IMR-90 (cell line): ENCODE results near the gene TBC1D1. TPM values are rescaled to one million over a fixed set of nuclear protein-coding genes. Genes with fewer than 3 reads are reported as not detected.
A peak's percentile ranks its signal among the peaks of the same experiment; 100 is the strongest.

Experiments
- ATAC-seq: fragments of 200-7000 bp; cut with Tn5 transposase; 2 replicates; pipeline ENCODE4 v1.9.1; 2020; ENCODE audit warnings: low read depth, mild to moderate bottlenecking, moderate library complexity
- BruUV-seq: library from RNA; stranded (reverse); fragments of 400-500 nt; replicated peaks from 2 replicates; lab custom pipeline; 2021; lab: Mats Ljungman, UMichigan
- CTCF ChIA-PET: fragments of 300-600 bp; formaldehyde crosslinking; extraction: SDS; loops from one replicate; lab custom pipeline; 2021; ENCODE audit warnings: antibody characterized with exemption; lab: Yijun Ruan, JAX
- POLR2A ChIA-PET: fragments of 300-600 bp; sonication (Branson Sonifier 250); formaldehyde crosslinking; loops from one replicate; lab custom pipeline; 2022; ENCODE audit warnings: antibody characterized with exemption; ENCODE audit not compliant: unreplicated experiment; lab: Charles Lee
- DNase-seq: peaks from one replicate; pipeline ENCODE4 v3.0.0; 2013
- H2AFZ ChIP-seq: replicated peaks from 2 replicates; pipeline ENCODE3; 2013; ENCODE audit warnings: low read length, mild to moderate bottlenecking; ENCODE audit not compliant: poor library complexity
- H2AK5ac ChIP-seq: 2 replicates; pipeline ENCODE4 v1.6.1; 2013; ENCODE audit warnings: low read depth, low read length, inconsistent platforms
- H2AK9ac ChIP-seq: replicated peaks from 2 replicates; pipeline ENCODE3; 2013; ENCODE audit warnings: mild to moderate bottlenecking, low read depth, low read length, moderate library complexity; ENCODE audit not compliant: poor library complexity
- H2BK120ac ChIP-seq: 2 replicates; pipeline ENCODE4 v1.6.1; 2013; ENCODE audit warnings: low read depth, low read length, inconsistent platforms
- H2BK15ac ChIP-seq: 3 replicates; pipeline ENCODE4 v1.6.1; 2013; ENCODE audit warnings: low read depth, low read length, inconsistent platforms
- H2BK20ac ChIP-seq: 2 replicates; pipeline ENCODE4 v1.6.1; 2013; ENCODE audit warnings: low read depth, mild to moderate bottlenecking, inconsistent platforms, low read length, moderate library complexity
- H2BK5ac ChIP-seq: 2 replicates; pipeline ENCODE4 v1.6.1; 2013; ENCODE audit warnings: mild to moderate bottlenecking, low read depth, low read length, inconsistent platforms; ENCODE audit not compliant: poor library complexity, severe bottlenecking
- H3K14ac ChIP-seq: replicated peaks from 2 replicates; pipeline ENCODE4 v1.6.1; 2013; ENCODE audit warnings: low read depth, low read length, inconsistent platforms
- H3K18ac ChIP-seq: 2 replicates; pipeline ENCODE4 v1.6.1; 2013; ENCODE audit warnings: low read depth, low read length, control low read depth
- H3K23ac ChIP-seq: 2 replicates; pipeline ENCODE4 v1.6.1; 2013; ENCODE audit warnings: low read depth, low read length, inconsistent platforms
- H3K27ac ChIP-seq: 2 replicates; pipeline ENCODE4 v1.5.1; 2013; ENCODE audit warnings: mild to moderate bottlenecking, control low read depth, low read length; ENCODE audit not compliant: insufficient read depth
- H3K27me3 ChIP-seq: 2 replicates; pipeline ENCODE4 v1.6.1; 2013; ENCODE audit warnings: low read length; ENCODE audit not compliant: control insufficient read depth, insufficient read depth
- H3K36me3 ChIP-seq: 2 replicates; pipeline ENCODE4 v1.6.1; 2013; ENCODE audit warnings: low read length, mixed read lengths; ENCODE audit not compliant: control insufficient read depth, insufficient read depth
- H3K4ac ChIP-seq: 2 replicates; pipeline ENCODE4 v1.6.1; 2013; ENCODE audit warnings: low read depth, low read length, inconsistent platforms
- H3K4me1 ChIP-seq: 2 replicates; pipeline ENCODE4 v1.6.1; 2013; ENCODE audit warnings: low read length, mixed read lengths; ENCODE audit not compliant: control insufficient read depth, insufficient read depth
- H3K4me2 ChIP-seq: 2 replicates; pipeline ENCODE4 v1.6.1; 2013; ENCODE audit warnings: low read depth, mild to moderate bottlenecking, control low read depth, low read length, moderate library complexity
- H3K4me3 ChIP-seq: 2 replicates; pipeline ENCODE4 v1.5.1; 2013; ENCODE audit warnings: low read depth, mild to moderate bottlenecking, control low read depth, low read length, moderate library complexity; ENCODE audit not compliant: insufficient read depth
- H3K56ac ChIP-seq: 2 replicates; pipeline ENCODE4 v1.6.1; 2013; ENCODE audit warnings: low read length, inconsistent platforms; ENCODE audit not compliant: insufficient read depth; ENCODE audit errors: extremely low read depth
- H3K79me1 ChIP-seq, 2 experiments: 2 replicates each; pipeline ENCODE4 v1.6.1; 2013; ENCODE audit warnings: low read length in 2 of 2, inconsistent platforms in 1 of 2, low read depth in 1 of 2
- H3K9ac ChIP-seq: 2 replicates; pipeline ENCODE4 v1.6.1; 2013; ENCODE audit warnings: low read depth, low read length, control low read depth
- H3K9me1 ChIP-seq: 2 replicates; pipeline ENCODE4 v1.6.1; 2013; ENCODE audit warnings: low read length, inconsistent platforms; ENCODE audit not compliant: insufficient read depth
- H3K9me3 ChIP-seq: 2 replicates; pipeline ENCODE4 v1.6.1; 2013; ENCODE audit warnings: low read length; ENCODE audit not compliant: control insufficient read depth, insufficient read depth
- H4K20me1 ChIP-seq: 2 replicates; pipeline ENCODE4 v1.6.1; 2013; ENCODE audit warnings: low read length, inconsistent platforms; ENCODE audit not compliant: insufficient read depth
- H4K5ac ChIP-seq: 2 replicates; pipeline ENCODE4 v1.6.1; 2013; ENCODE audit warnings: mild to moderate bottlenecking, low read depth, low read length, control low read depth
- H4K8ac ChIP-seq, 2 experiments: 2 replicates each; pipeline ENCODE4 v1.6.1; 2013; ENCODE audit warnings: low read depth in 2 of 2, low read length in 2 of 2, control low read depth in 1 of 2, inconsistent platforms in 1 of 2
- H4K91ac ChIP-seq: 2 replicates; pipeline ENCODE4 v1.6.1; 2013; ENCODE audit warnings: low read depth, low read length, inconsistent platforms; ENCODE audit not compliant: insufficient read depth
- CHD1 ChIP-seq: IDR thresholded peaks from 2 replicates; pipeline ENCODE4 v1.6.1; 2012; ENCODE audit warnings: low read depth, low read length, improper control_type of control experiment
- RCOR1 ChIP-seq: IDR thresholded peaks from 2 replicates; pipeline ENCODE4 v1.6.1; 2012; ENCODE audit warnings: mild to moderate bottlenecking, low read length, improper control_type of control experiment; ENCODE audit not compliant: insufficient replicate concordance
- SMC3 ChIP-seq: fragments of 150-350 bp; IDR thresholded peaks from 2 replicates; pipeline ENCODE4 v1.6.1; 2016; ENCODE audit warnings: low read depth, mild to moderate bottlenecking, antibody characterized with exemption, low read length, moderate library complexity
- WGBS, 2 experiments: methylation state at CpG; one replicate each; pipeline versions ENCODE4 v1.1.5 to v1.1.7; 2013; ENCODE audit warnings: missing lambda C conversion rate in 2 of 2; ENCODE audit not compliant: insufficient read length in 1 of 2; ENCODE audit errors: extremely low coverage in 2 of 2; 5-methylcytosine and 5-hydroxymethylcytosine counted together
- dilution Hi-C: fragments of 300-500 bp; cut with HindIII; formaldehyde crosslinking; loops from one replicate; pipeline ENCODE4 v1.14.3; 2018; ENCODE audit warnings: low sequenced_read_pairs; ENCODE audit not compliant: unreplicated experiment
- in situ Hi-C: fragments of 300-500 bp; cut with MboI; formaldehyde crosslinking; loops from 3 replicates; pipeline ENCODE4 v1.14.3; 2019; ENCODE audit warnings: low sequenced_read_pairs, inconsistent platforms, mixed read lengths
- intact Hi-C: fragments of 100-400 bp; cut with micrococcal nuclease; formaldehyde crosslinking; loops from 2 replicates; pipeline ENCODE4 v1.10.0; 2022
- polyA plus RNA-seq, 3 experiments: library from polyadenylated mRNA; depleted of rRNA; stranded (reverse); fragments of >200 nt; gene quantifications; 2 replicates each; pipeline ENCODE4 v1.2.3, GENCODE V29; 2012; ENCODE audit warnings: low replicate concordance in 1 of 3
- total RNA-seq: library from RNA; depleted of rRNA; stranded (reverse); fragments of >200 nt; gene quantifications from 2 replicates; pipeline ENCODE4 v1.2.3, GENCODE V29; 2012
- TF ChIP-seq, protein P1 (sequence below): conservative IDR thresholded peaks from 2 replicates; pipeline ENCODE4 v1.5.1; 2012; ENCODE audit warnings: mild to moderate bottlenecking, low read depth, low read length, improper control_type of control experiment

The TBC1D1 gene
- total and polyA plus RNA-seq, 2 of the 4 experiments (the other 2 are of a cell fraction): 42.4 to 104 TPM

DNA sequence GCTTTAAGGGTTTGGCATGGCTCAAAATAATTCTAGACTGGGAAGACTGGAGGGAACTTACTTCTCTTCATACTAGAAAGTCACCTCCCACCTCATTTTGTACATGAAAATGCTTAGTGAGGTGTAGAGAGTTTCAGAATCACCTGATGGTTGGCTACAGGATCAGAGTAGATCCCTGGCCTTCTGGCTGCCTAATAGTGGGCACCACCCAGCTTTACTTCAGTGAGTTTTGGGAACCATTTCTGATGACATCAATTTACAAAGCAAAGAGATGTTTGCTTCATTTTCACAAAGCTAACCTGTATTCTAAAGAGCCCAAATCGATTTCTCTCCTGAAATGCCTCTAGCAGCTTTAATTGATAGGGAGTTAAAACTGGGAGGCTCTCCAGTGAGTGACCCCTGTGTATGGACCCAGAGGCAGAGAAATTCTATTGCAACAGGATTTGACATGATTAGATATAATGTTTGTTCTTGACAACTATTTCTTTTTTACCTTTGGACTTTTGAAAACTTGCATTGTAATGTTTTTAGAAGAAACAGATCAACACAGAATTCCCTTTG lies 249.8 kb downstream of the TBC1D1 start:
- no peak overlapping the region for H2BK120ac ChIP-seq
- no peak overlapping the region for H2AFZ ChIP-seq
- TF ChIP-seq SMC3 (no peak), CHD1 (no peak), RCOR1 (no peak)
- TF ChIP-seq, protein P1, sequence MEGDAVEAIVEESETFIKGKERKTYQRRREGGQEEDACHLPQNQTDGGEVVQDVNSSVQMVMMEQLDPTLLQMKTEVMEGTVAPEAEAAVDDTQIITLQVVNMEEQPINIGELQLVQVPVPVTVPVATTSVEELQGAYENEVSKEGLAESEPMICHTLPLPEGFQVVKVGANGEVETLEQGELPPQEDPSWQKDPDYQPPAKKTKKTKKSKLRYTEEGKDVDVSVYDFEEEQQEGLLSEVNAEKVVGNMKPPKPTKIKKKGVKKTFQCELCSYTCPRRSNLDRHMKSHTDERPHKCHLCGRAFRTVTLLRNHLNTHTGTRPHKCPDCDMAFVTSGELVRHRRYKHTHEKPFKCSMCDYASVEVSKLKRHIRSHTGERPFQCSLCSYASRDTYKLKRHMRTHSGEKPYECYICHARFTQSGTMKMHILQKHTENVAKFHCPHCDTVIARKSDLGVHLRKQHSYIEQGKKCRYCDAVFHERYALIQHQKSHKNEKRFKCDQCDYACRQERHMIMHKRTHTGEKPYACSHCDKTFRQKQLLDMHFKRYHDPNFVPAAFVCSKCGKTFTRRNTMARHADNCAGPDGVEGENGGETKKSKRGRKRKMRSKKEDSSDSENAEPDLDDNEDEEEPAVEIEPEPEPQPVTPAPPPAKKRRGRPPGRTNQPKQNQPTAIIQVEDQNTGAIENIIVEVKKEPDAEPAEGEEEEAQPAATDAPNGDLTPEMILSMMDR: no peak
- ChIA-PET CTCF (no interaction called here), POLR2A (no interaction called here)
- WGBS, 2 experiments: no CpG with 5 or more reads among the region's 1 CpG
- no peaks in the 10 kb centered on the region for H4K20me1 ChIP-seq
- H2AK9ac ChIP-seq: no peak overlapping the region
- H3K9me3 ChIP-seq: no peaks in the 10 kb centered on the region
- H2AK5ac ChIP-seq: 0 out of 2 replicates have a peak overlapping the region, but pooled peaks have one; percentile 24
- BruUV-seq: no TSS peak
- H3K18ac ChIP-seq: no peak overlapping the region
- H3K79me1 ChIP-seq: peaks cover 0 to 3% of the 10 kb centered on the region in 2 experiments; a peak in 1 of 4 replicates
- H3K27ac ChIP-seq: no peak overlapping the region
- DNase-seq (no peak), ATAC-seq (no peak)
- H3K9me1 ChIP-seq: peaks cover 30% of the 10 kb centered on the region
- H3K14ac ChIP-seq: no peak overlapping the region
- no peak overlapping the region for H2BK15ac ChIP-seq
- no peak overlapping the region for H3K4me2 ChIP-seq
- in situ Hi-C loops: no loop called here
- no peak overlapping the region for H3K9ac ChIP-seq
- peaks cover 6% of the 10 kb centered on the region; the same call in 1 of the 2 replicates for H3K36me3 ChIP-seq
- H3K4ac ChIP-seq: peak overlapping the region; percentile 40; the same call in 1 of the 2 replicates
- dilution Hi-C loops: no loop called here
- no peak overlapping the region for H2BK20ac ChIP-seq
- H4K8ac ChIP-seq: no peak overlapping the region
- H4K5ac ChIP-seq: no peak overlapping the region
- intact Hi-C loops: loop anchor here (2.0 kb wide), 1 partner anchor 32 kb away; no protein-coding TSS in a partner anchor
- H4K91ac ChIP-seq: no peak overlapping the region
- H2BK5ac ChIP-seq: no peak overlapping the region
- H3K23ac ChIP-seq: no peak overlapping the region
- H3K56ac ChIP-seq: no peak overlapping the region
- H3K4me1 ChIP-seq: peaks cover 20% of the 10 kb centered on the region
- no peaks in the 10 kb centered on the region for H3K27me3 ChIP-seq
- H3K4me3 ChIP-seq: no peak overlapping the region
